ENCODE measurements around the gene MTHFD2L. TPM values are rescaled to one million over a fixed set of nuclear protein-coding genes. Genes with fewer than 3 reads are reported as not detected.

Gene MTHFD2L
- total RNA-seq, 1 experiment from 2014 or later, result 9.4 TPM

GRCh38 chr4:74316397-74316796 is 158.5 kb downstream of the MTHFD2L start (continued):
- TF ChIP-seq ZBTB43 (CRISPR knock-in tag; IDR thresholded peaks at IDR 0.05) (no peak), EMX1 (CRISPR knock-in tag; IDR thresholded peaks at IDR 0.05) (no peak)

- TF ChIP-seq RORB (CRISPR knock-in tag; IDR thresholded peaks at IDR 0.05) (no peak), PRRX2 (CRISPR knock-in tag; IDR thresholded peaks at IDR 0.05) (no peak), CREM (CRISPR knock-in tag; IDR thresholded peaks at IDR 0.05) (no peak), IRF1 (CRISPR knock-in tag; IDR thresholded peaks at IDR 0.05) (no peak), SOX15 (CRISPR knock-in tag; IDR thresholded peaks at IDR 0.05) (no peak), ZMAT4 (CRISPR knock-in tag; IDR thresholded peaks at IDR 0.05) (no peak), FOXJ3 (CRISPR knock-in tag; IDR thresholded peaks at IDR 0.05; ENCODE audit: borderline replicate concordance) (no peak), RELA (CRISPR knock-in tag; IDR thresholded peaks at IDR 0.05; ENCODE audit: borderline replicate concordance) (no peak), HMGXB4 (CRISPR knock-in tag; IDR thresholded peaks at IDR 0.05) (no peak), SMAD4 (CRISPR knock-in tag; IDR thresholded peaks at IDR 0.05) (no peak), SP1 (CRISPR knock-in tag; conservative IDR thresholded peaks at IDR 0.05) (no peak), NR2C2 (CRISPR knock-in tag; IDR thresholded peaks at IDR 0.05) (no peak), USF1 (CRISPR knock-in tag; IDR thresholded peaks at IDR 0.05) (no peak), USF2 (CRISPR knock-in tag; IDR thresholded peaks at IDR 0.05) (no peak), FOXP4 (CRISPR knock-in tag; IDR thresholded peaks at IDR 0.05) (no peak), HMGA2 (CRISPR knock-in tag; IDR thresholded peaks at IDR 0.05) (no peak), ZNF416 (CRISPR knock-in tag; IDR thresholded peaks at IDR 0.05) (no peak), ZNF425 (CRISPR knock-in tag; conservative IDR thresholded peaks at IDR 0.05) (no peak), KAT7 (CRISPR knock-in tag; IDR thresholded peaks at IDR 0.05; ENCODE audit: borderline replicate concordance) (no peak), ZNF317 (CRISPR knock-in tag; IDR thresholded peaks at IDR 0.05; ENCODE audit: borderline replicate concordance, low read depth) (no peak)
- ATAC-seq, result no peak
- DNase-seq (ENCODE audit: low spot score), result no peak
- ChIA-PET POLR2A (interaction anchor here (0.7 kb wide), 1 partner anchor 305 kb away, joined by 3 read pairs; no protein-coding TSS in a partner anchor), CTCF (interaction anchor here (0.7 kb wide), 1 partner anchor 99 kb away, joined by 3 read pairs; no protein-coding TSS in a partner anchor)
- no peaks in the 10 kb centered on the region for H3K9me3 Mint-ChIP-seq
- H3K4me1 Mint-ChIP-seq, result peaks cover 14% of the 10 kb centered on the region
- H3K4me3 Mint-ChIP-seq, result no peak overlapping the region
- no peaks in the 10 kb centered on the region for H3K27me3 Mint-ChIP-seq (ENCODE audit: low read depth)
- H3K36me3 Mint-ChIP-seq, result no peaks in the 10 kb centered on the region
- H3K27ac Mint-ChIP-seq, result no peak overlapping the region
Measured at GRCh38 chr4:74317616-74318246, 159.8 kb downstream of the MTHFD2L start.
